Measurements from ENCODE around the gene LAMA2.

DNA sequence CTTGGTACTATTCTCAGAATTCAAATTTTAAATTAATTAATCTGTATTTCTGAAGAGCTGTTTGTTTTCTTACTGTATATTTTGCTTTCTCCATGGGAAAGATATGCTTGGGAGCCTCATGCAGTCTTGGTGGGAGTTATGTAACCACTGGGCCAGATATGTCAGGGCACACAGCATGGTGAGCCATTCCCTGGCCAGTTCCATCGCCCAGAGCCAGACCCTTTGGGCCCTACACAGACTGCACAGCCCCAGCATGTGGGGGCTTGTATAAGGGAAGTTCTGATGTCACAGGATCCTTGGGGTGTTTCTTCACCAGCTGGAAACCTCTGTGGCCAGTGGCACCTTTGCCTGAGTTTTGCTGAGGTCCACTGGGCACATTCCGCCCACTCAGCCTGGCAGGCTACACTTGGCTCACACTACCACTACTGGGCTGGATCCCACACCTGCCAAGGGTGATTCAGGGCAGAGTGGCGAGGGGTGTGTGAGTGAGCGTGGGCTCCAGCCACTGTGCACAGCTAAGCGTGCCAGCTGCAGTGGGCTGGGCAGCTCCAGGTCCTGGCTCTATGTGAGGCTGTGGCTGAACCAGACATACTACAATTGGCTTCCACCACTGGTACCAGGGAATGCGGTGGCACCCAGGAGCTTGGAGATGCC, 533.5 kb downstream of the LAMA2 start:
- TF ChIP-seq, protein P1, sequence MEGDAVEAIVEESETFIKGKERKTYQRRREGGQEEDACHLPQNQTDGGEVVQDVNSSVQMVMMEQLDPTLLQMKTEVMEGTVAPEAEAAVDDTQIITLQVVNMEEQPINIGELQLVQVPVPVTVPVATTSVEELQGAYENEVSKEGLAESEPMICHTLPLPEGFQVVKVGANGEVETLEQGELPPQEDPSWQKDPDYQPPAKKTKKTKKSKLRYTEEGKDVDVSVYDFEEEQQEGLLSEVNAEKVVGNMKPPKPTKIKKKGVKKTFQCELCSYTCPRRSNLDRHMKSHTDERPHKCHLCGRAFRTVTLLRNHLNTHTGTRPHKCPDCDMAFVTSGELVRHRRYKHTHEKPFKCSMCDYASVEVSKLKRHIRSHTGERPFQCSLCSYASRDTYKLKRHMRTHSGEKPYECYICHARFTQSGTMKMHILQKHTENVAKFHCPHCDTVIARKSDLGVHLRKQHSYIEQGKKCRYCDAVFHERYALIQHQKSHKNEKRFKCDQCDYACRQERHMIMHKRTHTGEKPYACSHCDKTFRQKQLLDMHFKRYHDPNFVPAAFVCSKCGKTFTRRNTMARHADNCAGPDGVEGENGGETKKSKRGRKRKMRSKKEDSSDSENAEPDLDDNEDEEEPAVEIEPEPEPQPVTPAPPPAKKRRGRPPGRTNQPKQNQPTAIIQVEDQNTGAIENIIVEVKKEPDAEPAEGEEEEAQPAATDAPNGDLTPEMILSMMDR (conservative IDR thresholded peaks at IDR 0.05; ENCODE audit: low read depth in 2 of 2), result no peak
- TF ChIP-seq, protein P2, sequence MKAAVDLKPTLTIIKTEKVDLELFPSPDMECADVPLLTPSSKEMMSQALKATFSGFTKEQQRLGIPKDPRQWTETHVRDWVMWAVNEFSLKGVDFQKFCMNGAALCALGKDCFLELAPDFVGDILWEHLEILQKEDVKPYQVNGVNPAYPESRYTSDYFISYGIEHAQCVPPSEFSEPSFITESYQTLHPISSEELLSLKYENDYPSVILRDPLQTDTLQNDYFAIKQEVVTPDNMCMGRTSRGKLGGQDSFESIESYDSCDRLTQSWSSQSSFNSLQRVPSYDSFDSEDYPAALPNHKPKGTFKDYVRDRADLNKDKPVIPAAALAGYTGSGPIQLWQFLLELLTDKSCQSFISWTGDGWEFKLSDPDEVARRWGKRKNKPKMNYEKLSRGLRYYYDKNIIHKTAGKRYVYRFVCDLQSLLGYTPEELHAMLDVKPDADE (IDR thresholded peaks at IDR 0.05), result no peak
- no peak for TF ChIP-seq EZH2phosphoT487 (IDR thresholded peaks at IDR 0.05; ENCODE audit: unreplicated experiment)
- TF ChIP-seq POLR2AphosphoS5 (IDR thresholded peaks at IDR 0.05; ENCODE audit: low read depth), result no peak
- TF ChIP-seq, protein P3, sequence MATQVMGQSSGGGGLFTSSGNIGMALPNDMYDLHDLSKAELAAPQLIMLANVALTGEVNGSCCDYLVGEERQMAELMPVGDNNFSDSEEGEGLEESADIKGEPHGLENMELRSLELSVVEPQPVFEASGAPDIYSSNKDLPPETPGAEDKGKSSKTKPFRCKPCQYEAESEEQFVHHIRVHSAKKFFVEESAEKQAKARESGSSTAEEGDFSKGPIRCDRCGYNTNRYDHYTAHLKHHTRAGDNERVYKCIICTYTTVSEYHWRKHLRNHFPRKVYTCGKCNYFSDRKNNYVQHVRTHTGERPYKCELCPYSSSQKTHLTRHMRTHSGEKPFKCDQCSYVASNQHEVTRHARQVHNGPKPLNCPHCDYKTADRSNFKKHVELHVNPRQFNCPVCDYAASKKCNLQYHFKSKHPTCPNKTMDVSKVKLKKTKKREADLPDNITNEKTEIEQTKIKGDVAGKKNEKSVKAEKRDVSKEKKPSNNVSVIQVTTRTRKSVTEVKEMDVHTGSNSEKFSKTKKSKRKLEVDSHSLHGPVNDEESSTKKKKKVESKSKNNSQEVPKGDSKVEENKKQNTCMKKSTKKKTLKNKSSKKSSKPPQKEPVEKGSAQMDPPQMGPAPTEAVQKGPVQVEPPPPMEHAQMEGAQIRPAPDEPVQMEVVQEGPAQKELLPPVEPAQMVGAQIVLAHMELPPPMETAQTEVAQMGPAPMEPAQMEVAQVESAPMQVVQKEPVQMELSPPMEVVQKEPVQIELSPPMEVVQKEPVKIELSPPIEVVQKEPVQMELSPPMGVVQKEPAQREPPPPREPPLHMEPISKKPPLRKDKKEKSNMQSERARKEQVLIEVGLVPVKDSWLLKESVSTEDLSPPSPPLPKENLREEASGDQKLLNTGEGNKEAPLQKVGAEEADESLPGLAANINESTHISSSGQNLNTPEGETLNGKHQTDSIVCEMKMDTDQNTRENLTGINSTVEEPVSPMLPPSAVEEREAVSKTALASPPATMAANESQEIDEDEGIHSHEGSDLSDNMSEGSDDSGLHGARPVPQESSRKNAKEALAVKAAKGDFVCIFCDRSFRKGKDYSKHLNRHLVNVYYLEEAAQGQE (IDR thresholded peaks at IDR 0.05; ENCODE audit: unreplicated experiment), result no peak
- TF ChIP-seq EZH2 (IDR thresholded peaks at IDR 0.05; ENCODE audit: low read depth, unreplicated experiment), result no peak
